Muscle of leg (tissue), 11 donors: ENCODE measurements around the gene CRIM1. TPM values are rescaled to one million over a fixed set of nuclear protein-coding genes. Genes with fewer than 3 reads are reported as not detected.

Experiments used
- DNase-seq: peaks from one replicate; pipeline ENCODE4 v3.0.0; 2013
- H3K27ac ChIP-seq: one replicate; pipeline ENCODE4 v1.5.1; 2013; ENCODE audit warnings: mild to moderate bottlenecking, low read length, control low read depth
- H3K27me3 ChIP-seq: one replicate; pipeline ENCODE4 v1.6.1; 2013; ENCODE audit warnings: low read length; ENCODE audit not compliant: control insufficient read depth, insufficient read depth
- H3K36me3 ChIP-seq: one replicate; pipeline ENCODE4 v1.6.1; 2013; ENCODE audit warnings: low read length; ENCODE audit not compliant: control insufficient read depth, insufficient read depth
- H3K4me1 ChIP-seq: one replicate; pipeline ENCODE4 v1.6.1; 2013; ENCODE audit warnings: low read length; ENCODE audit not compliant: control insufficient read depth, insufficient read depth
- H3K4me3 ChIP-seq: one replicate; pipeline ENCODE4 v1.5.1; 2013; ENCODE audit warnings: low read length, control low read depth
- H3K9me3 ChIP-seq: replicated peaks from 2 replicates; pipeline ENCODE4 v1.6.1; 2013; ENCODE audit warnings: low read depth, low read length; ENCODE audit not compliant: control insufficient read depth
- WGBS: methylation state at CpG from one replicate; pipeline ENCODE4 v1.1.5; 2013; ENCODE audit warnings: missing lambda C conversion rate; ENCODE audit not compliant: insufficient coverage; 5-methylcytosine and 5-hydroxymethylcytosine counted together
- polyA plus RNA-seq, 8 donors: library from polyadenylated mRNA; unstranded; fragments of 120-200 nt; gene quantifications; one replicate each; pipeline versions ENCODE4 v1.2.1 to v1.2.3, GENCODE V29; 2013; ENCODE audit warnings: inconsistent platforms in 1 of 8, low replicate concordance in 1 of 8; ENCODE audit not compliant: insufficient read length in 8 of 8, insufficient read depth in 1 of 8
- total RNA-seq: library from RNA; stranded (reverse); fragments of 120-200 nt; gene quantifications from one replicate; pipeline ENCODE4 v1.2.4, GENCODE V29; 2013

CRIM1 gene
- total and polyA plus RNA-seq, 9 donors: 14.0 to 31.8 (median 20.4) TPM

- no peaks in the 10 kb centered on the region for H3K27me3 ChIP-seq
- H3K4me1 ChIP-seq: peaks cover 28% of the 10 kb centered on the region
- H3K36me3 ChIP-seq: no peaks in the 10 kb centered on the region
- peak; percentile 46 for DNase-seq
- peak overlapping the region; percentile 26 for H3K27ac ChIP-seq
- H3K4me3 ChIP-seq: no peak overlapping the region
- no peaks in the 10 kb centered on the region for H3K9me3 ChIP-seq
- 50% methylated on average over 5 of the region's 9 CpGs for WGBS
Observed at GRCh38 chr2:36371070-36371874, 15.7 kb downstream of the CRIM1 start.

- Histone ChIP-seq H3K27ac (no peak overlapping the region), H3K4me3 (no peak overlapping the region), H3K27me3 (no peaks in the 10 kb centered on the region), H3K4me1 (peaks cover 35% of the 10 kb centered on the region), H3K36me3 (no peaks in the 10 kb centered on the region), H3K9me3 (no peaks in the 10 kb centered on the region)
- whole genome bisulfite sequencing: no CpG with 5 or more reads among the region's 2 CpGs
- peak; percentile 75 for DNase-seq
Observed at GRCh38 chr2:36371928-36372391, 16.4 kb downstream of the CRIM1 start.

- 94% methylated on average over 5 of the region's 8 CpGs for WGBS
- no peaks in the 10 kb centered on the region for H3K9me3 ChIP-seq
- no peak for DNase-seq
- no peaks in the 10 kb centered on the region for H3K36me3 ChIP-seq
- peaks cover 28% of the 10 kb centered on the region for H3K4me1 ChIP-seq
- no peaks in the 10 kb centered on the region for H3K27me3 ChIP-seq
- H3K27ac ChIP-seq: no peak overlapping the region
- no peak overlapping the region for H3K4me3 ChIP-seq
Observed at GRCh38 chr2:36373149-36373926, 17.8 kb downstream of the CRIM1 start.

DNA sequence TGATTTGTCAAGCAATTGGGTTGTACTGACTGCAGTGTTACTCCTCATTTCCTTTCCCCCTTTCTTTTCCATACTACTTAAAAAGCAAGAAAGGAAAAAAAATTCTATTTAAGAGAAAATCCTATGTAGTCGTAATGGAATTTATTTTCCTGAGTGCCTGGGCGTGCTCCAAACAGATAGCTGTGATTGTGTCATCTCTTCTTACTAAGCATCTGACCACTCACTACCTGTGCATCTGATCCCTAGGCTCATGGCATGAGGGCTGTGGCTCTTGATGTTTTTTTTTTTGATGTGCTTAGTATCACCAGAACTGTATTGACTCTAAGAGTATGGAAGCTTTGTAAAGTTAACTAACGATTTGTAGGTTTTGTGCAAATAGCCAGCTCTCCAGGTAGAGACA lies 19.0 kb downstream of the CRIM1 start:
- Histone ChIP-seq H3K4me3 (no peak overlapping the region), H3K9me3 (no peaks in the 10 kb centered on the region), H3K4me1 (peaks cover 26% of the 10 kb centered on the region), H3K27me3 (no peaks in the 10 kb centered on the region), H3K36me3 (no peaks in the 10 kb centered on the region), H3K27ac (no peak overlapping the region)
- WGBS: 100% methylated on average over 1 of the region's 3 CpGs
- DNase-seq: no peak

DNA sequence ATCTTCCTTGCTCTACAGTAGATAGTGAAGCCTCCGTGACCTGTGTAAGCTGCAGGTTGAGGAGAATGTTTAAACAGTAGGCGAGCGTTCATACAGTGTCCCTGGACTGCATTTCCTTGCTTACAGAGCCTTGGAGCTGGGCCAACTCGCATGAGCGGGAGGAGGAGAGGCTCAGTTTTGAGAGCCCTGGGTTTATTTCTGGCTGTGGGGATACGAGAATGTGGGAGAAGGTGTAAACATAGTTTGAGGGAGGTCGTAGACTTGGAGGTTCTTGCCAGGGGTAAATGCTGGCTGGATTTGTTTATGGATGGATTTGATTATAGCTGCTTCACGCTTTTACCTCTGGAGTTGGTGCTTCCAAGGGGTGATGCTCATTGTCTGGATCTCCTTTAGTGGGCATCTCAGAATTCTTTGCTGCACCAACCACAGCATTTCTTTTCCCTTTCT lies 20.8 kb downstream of the CRIM1 start:
- peak; percentile 84 for DNase-seq
- 9% methylated on average over 6 of the region's 8 CpGs for WGBS
- H3K9me3 ChIP-seq: no peaks in the 10 kb centered on the region

DNA sequence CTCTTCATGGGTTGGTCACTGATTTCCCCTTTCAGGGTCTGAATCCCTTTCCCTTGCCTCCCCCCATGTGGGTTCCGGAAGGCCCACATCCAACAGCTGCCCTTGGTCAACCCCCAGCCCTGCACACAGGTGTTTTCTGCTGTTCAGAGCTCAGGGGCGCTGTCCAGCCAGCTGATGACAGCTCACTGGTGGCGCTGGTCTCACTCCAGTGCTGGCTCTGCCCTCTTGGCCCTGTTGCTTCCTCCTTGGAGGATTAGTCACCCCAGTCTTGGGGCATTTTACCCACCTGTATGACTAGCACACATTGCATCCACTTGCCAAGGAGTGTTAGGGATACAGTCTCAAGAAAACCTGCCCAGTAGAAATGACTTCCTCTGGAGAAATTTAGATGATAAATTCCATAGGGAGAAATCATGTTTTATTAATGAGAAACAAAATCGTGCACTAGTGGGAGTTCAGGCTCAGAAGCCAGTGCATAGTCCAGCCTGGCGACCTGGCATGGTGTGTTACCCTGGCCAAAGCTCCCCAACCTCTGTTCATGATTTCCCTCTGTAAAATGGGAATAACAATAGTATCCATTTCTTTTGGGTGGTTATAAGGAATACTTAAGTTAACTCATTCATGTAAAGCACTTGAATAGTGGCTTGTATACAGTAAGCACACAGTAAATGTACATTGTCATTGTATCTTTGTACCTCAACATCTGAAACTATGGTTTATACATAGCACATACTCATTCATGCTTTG lies 21.6 kb downstream of the CRIM1 start:
- no peak for DNase-seq
- H3K4me1 ChIP-seq: peaks cover 14% of the 10 kb centered on the region
- 70% methylated on average over 4 of the region's 5 CpGs for WGBS
- no peaks in the 10 kb centered on the region for H3K36me3 ChIP-seq
- H3K4me3 ChIP-seq: no peak overlapping the region
- H3K9me3 ChIP-seq: no peaks in the 10 kb centered on the region
- no peaks in the 10 kb centered on the region for H3K27me3 ChIP-seq
- H3K27ac ChIP-seq: no peak overlapping the region

More for the DNA sequence above, 20.8 kb downstream of the CRIM1 start:
- H3K27me3 ChIP-seq: no peaks in the 10 kb centered on the region
- H3K27ac ChIP-seq: no peak overlapping the region
- no peaks in the 10 kb centered on the region for H3K36me3 ChIP-seq
- H3K4me1 ChIP-seq: peaks cover 18% of the 10 kb centered on the region
- no peak overlapping the region for H3K4me3 ChIP-seq

DNA sequence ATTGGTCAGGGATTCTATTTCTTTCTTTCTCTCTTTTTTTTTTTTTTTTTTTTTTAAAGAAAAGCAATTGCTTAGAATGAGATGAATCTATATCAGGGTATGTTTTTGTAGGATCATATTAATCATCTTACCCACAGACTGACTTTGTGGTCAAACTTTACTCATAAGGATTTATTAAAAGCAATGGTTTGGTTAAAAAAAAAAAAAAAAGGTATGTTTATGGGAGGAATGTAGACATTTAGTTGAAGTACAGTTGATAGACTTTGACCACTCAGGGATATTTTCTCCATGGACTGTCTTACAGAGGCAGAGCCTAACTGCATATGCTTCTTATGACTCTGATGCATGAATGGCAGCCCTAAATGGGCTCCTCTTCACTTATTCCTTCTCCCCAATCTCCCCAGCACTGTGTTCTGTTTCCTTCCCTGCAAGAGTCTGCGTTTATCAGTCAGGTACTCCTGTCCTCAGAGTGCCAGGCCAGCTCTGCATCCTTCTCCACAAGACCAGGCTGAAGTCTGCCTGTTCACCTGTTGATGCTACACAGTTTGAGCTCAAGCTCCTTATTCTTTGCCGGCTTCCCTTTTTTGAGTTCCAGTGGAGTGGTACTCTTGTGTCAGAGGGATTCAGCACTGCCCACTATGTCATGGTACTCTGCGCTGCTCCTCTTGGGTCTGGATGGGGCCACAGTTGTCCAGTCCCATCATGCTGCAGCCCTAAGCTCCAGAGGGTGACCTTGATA lies 24.3 kb downstream of the CRIM1 start:
- WGBS: 97% methylated on average over 3 of the region's 3 CpGs
- Histone ChIP-seq H3K9me3 (no peaks in the 10 kb centered on the region), H3K27me3 (no peaks in the 10 kb centered on the region), H3K36me3 (peaks cover 2% of the 10 kb centered on the region), H3K27ac (no peak overlapping the region), H3K4me3 (no peak overlapping the region), H3K4me1 (peaks cover 8% of the 10 kb centered on the region)
- no peak for DNase-seq

- DNase-seq: no peak
- WGBS: 61% methylated on average over 11 of the region's 15 CpGs
- no peak overlapping the region for H3K27ac ChIP-seq
Observed at GRCh38 chr2:36380624-36381481, 25.3 kb downstream of the CRIM1 start.

DNA sequence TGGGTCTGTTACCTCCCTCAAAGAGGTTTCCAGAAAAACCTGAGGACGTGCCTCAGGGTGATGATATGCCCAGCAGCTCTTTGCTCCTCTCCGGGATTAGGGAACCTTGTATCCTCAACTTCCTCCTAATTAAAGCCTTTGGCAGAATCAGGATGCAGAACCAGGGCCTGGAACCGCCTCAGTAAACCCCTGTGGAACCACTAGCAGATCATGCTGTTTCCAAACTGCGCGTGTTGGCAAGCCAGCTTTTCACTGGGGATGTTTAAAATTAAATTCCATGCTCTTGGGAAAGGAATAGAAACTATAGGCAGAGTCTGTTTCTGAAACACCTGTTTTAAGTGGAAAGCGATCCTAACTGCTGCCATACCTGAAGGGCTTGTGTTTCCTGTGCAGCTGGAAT lies 26.4 kb downstream of the CRIM1 start:
- WGBS: 36% methylated on average over 4 of the region's 6 CpGs
- H3K27me3 ChIP-seq: no peaks in the 10 kb centered on the region
- no peaks in the 10 kb centered on the region for H3K4me1 ChIP-seq
- peaks cover 2% of the 10 kb centered on the region for H3K36me3 ChIP-seq
- H3K9me3 ChIP-seq: no peaks in the 10 kb centered on the region
- no peak for DNase-seq
- H3K27ac ChIP-seq: no peak overlapping the region
- no peak overlapping the region for H3K4me3 ChIP-seq

More at GRCh38 chr2:36380624-36381481, 25.3 kb downstream of the CRIM1 start:
- Histone ChIP-seq H3K9me3 (no peaks in the 10 kb centered on the region), H3K4me3 (no peak overlapping the region), H3K36me3 (peaks cover 2% of the 10 kb centered on the region), H3K4me1 (peaks cover 8% of the 10 kb centered on the region), H3K27me3 (no peaks in the 10 kb centered on the region)
